Epithelial cell of alveolus of lung (primary cell): ENCODE results near the gene ANKRD44. TPM values are rescaled to one million over a fixed set of nuclear protein-coding genes. Genes with fewer than 3 reads are reported as not detected.

ENCODE experiments used
- total RNA-seq: library from RNA; depleted of rRNA; stranded (reverse); fragments of >200 nt; gene quantifications from 2 replicates; pipeline ENCODE4 v1.2.1, GENCODE V29; 2015

ANKRD44 gene
- total RNA-seq: 2.0 and 3.1 TPM in 2 replicates

DNA sequence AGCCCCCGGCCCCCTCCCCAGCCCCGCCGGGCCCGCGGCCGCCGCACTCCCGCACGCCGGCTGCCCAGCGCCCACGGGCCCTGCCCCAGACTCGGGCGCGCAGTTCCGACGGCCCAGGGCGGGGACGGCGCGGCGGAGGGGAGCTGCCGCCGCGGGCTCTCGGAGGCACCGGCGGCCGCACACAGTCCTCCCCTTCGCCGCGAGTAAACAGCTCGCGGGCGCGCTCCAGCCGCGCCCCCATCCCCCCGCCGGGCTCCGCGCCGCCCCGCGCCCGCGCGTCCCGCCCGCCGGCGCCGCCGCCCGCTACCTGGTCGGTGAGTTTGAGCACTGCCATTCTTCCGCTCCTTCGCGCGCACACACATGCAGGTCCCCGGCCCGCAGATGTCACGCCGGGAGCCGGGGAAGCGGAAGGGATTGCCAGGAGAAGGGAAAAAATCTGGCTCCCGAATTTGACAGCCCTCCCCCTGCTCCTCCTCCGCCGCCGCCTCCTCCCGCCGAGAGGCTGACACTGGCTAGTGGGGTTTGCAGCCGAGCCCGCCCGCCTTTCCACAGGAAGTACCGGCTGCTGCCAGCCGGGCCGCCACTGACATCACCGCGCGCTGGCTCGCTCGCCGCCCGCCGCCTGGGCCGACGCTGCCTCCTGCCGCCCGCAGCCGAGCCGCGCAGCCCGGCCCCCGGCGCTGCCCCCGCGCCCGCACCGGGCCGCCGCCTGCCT lies at the start of gene ANKRD44:
Gene ANKRD44, minus strand, starts transcription at position 510 of the 715 bp plus-strand sequence. Its CDS starts 176 bp downstream, at position 334.

Other genes starting within 250 kb of the ANKRD44 start
- gene SF3B1, start 124.2 kb upstream of the ANKRD44 start, total RNA-seq: 86.2 and 230 TPM in 2 replicates
- gene COQ10B, start 142.8 kb upstream of the ANKRD44 start, total RNA-seq: 23.4 and 30.1 TPM in 2 replicates
- gene HSPD1, start 189.1 kb upstream of the ANKRD44 start, total RNA-seq: 177 and 187 TPM in 2 replicates
- gene HSPE1, start 189.6 kb upstream of the ANKRD44 start, total RNA-seq: 113 and 122 TPM in 2 replicates
- 29.7 and 34.1 TPM in 2 replicates for gene MOB4, start 205.3 kb upstream of the ANKRD44 start, total RNA-seq